Erythroblast (primary cell): ENCODE results near the gene SLC46A2.

Source experiments
- GATA1 ChIP-seq: IDR thresholded peaks from 2 replicates; pipeline ENCODE4 v1.6.1; 2011; ENCODE audit warnings: low read depth, mild to moderate bottlenecking, control low read depth, low read length, moderate library complexity
- POLR2A ChIP-seq: IDR thresholded peaks from 2 replicates; pipeline ENCODE4 v1.6.1; 2011; ENCODE audit warnings: mild to moderate bottlenecking, low read length

DNA sequence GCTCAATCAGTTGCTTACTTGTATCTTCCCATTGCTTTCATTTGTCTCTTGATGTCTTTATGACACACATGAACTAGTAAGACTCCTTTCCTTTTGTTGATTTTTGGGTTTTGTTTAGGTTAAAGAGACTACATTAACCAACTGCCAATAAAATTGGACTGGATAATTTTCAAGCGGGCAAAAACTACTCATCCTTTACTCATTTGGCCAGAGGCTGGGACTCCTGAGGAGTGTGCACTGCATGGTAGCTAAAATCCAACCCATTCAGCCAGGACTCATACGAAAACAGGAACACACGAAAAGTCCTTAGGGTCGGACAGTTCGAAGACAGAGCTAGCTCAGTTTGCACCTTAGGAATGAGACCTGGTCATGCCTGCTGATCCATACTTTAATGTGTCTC lies 6.0 kb downstream of the SLC46A2 start:
- TF ChIP-seq POLR2A (no peak), GATA1 (no peak)
